HepG2 (cell line): Measurements from ENCODE around the gene ALG9. TPM values are rescaled to one million over a fixed set of nuclear protein-coding genes. Genes with fewer than 3 reads are reported as not detected.
A peak's percentile ranks its signal among the peaks of the same experiment; 100 is the strongest.

Experiments
- EP300 ChIP-seq, 3 experiments: sonication (generic) in 1 of 3; formaldehyde crosslinking in 1 of 3; IDR thresholded peaks; 2 replicates each; pipeline versions ENCODE4 v1.5.1 to v1.6.1; 2011 to 2020; ENCODE audit warnings: low read depth in 2 of 3, low read length in 2 of 3, borderline replicate concordance in 1 of 3, improper control_type of control experiment in 1 of 3, mild to moderate bottlenecking in 1 of 3, missing genetic modification reagents in 1 of 3, moderate library complexity in 1 of 3
- FOXP1 ChIP-seq, 2 experiments: fragments of 450-650 bp in 1 of 2; IDR thresholded peaks; 2 replicates each; pipeline ENCODE4 v1.6.1; 2017 to 2018; ENCODE audit warnings: antibody characterized with exemption in 1 of 2
- HDAC1 ChIP-seq: sonication (generic); formaldehyde crosslinking; IDR thresholded peaks from 2 replicates; pipeline ENCODE4 v1.5.1; 2020; ENCODE audit warnings: mild to moderate bottlenecking, missing genetic modification reagents
- MAFG ChIP-seq: sonication (generic); formaldehyde crosslinking; IDR thresholded peaks from 2 replicates; pipeline ENCODE4 v1.5.1; 2020; ENCODE audit warnings: mild to moderate bottlenecking, missing genetic modification reagents
- MYNN ChIP-seq: sonication (generic); formaldehyde crosslinking; IDR thresholded peaks from 2 replicates; pipeline ENCODE4 v1.4.0; 2020; ENCODE audit warnings: mild to moderate bottlenecking, low read depth, missing genetic modification reagents
- NFYB ChIP-seq: sonication (generic); formaldehyde crosslinking; IDR thresholded peaks from 2 replicates; pipeline ENCODE4 v1.4.0; 2020; ENCODE audit warnings: missing genetic modification reagents
- POLR2G ChIP-seq: fragments of 200-400 bp; formaldehyde crosslinking; IDR thresholded peaks from 2 replicates; pipeline ENCODE4 v1.6.1; 2018; ENCODE audit warnings: mild to moderate bottlenecking, low read depth, low read length, moderate library complexity
- REL ChIP-seq: sonication (generic); formaldehyde crosslinking; conservative IDR thresholded peaks from 2 replicates; pipeline ENCODE4 v1.8.0; 2022; ENCODE audit warnings: mild to moderate bottlenecking, missing genetic modification reagents, moderate library complexity
- SNAPC4 ChIP-seq: sonication (generic); formaldehyde crosslinking; IDR thresholded peaks from 2 replicates; pipeline ENCODE4 v1.4.0; 2020; ENCODE audit warnings: mild to moderate bottlenecking, missing genetic modification reagents
- SOX5 ChIP-seq: IDR thresholded peaks from 2 replicates; pipeline ENCODE4 v1.6.1; 2016; ENCODE audit warnings: borderline replicate concordance
- STAT6 ChIP-seq: sonication (generic); formaldehyde crosslinking; IDR thresholded peaks from 2 replicates; pipeline ENCODE4 v1.4.0; 2020; ENCODE audit warnings: missing genetic modification reagents, mild to moderate bottlenecking, borderline replicate concordance
- XBP1 ChIP-seq: sonication (generic); formaldehyde crosslinking; IDR thresholded peaks from 2 replicates; pipeline ENCODE4 v1.5.0; 2020; ENCODE audit warnings: missing genetic modification reagents
- ZNF136 ChIP-seq: sonication (generic); formaldehyde crosslinking; IDR thresholded peaks from 2 replicates; pipeline ENCODE4 v1.8.1; 2022; ENCODE audit warnings: low read depth, mild to moderate bottlenecking, moderate library complexity, missing genetic modification reagents
- ZNF17 ChIP-seq: sonication (generic); formaldehyde crosslinking; IDR thresholded peaks from 2 replicates; pipeline ENCODE4 v1.5.0; 2020; ENCODE audit warnings: mild to moderate bottlenecking, missing genetic modification reagents
- polyA plus RNA-seq, 8 experiments: library from polyadenylated mRNA; depleted of rRNA in 3 of 8; stranded (reverse) in 7 of 8; unstranded in 1 of 8; fragments of >200 nt; fragmentation: Illumina TruSeq in 4 of 8; extraction: Trizol in 4 of 8; gene quantifications; 2 replicates each; pipeline versions ENCODE4 v1.2.1 to v1.2.3, GENCODE V29; 2011 to 2016; ENCODE audit warnings: low read depth in 4 of 8, missing spikeins in 1 of 8, mixed read lengths in 1 of 8; ENCODE audit not compliant: insufficient read depth in 1 of 8
- total RNA-seq, 5 experiments: library from RNA; depleted of rRNA; stranded (reverse); fragments of >200 nt; fragmentation: Illumina TruSeq; extraction: Trizol; gene quantifications; 2 replicates each; pipeline ENCODE4 v1.2.3, GENCODE V29; 2016; ENCODE audit warnings: low read depth in 1 of 5
- TF ChIP-seq, protein P1 (sequence below): IDR thresholded peaks from 2 replicates; pipeline ENCODE4 v1.4.0; 2020; ENCODE audit warnings: mild to moderate bottlenecking, missing genetic modification reagents
- TF ChIP-seq, protein P2 (sequence below): IDR thresholded peaks from 2 replicates; pipeline ENCODE4 v1.6.1; 2016; ENCODE audit warnings: mild to moderate bottlenecking

ALG9 gene
- total and polyA plus RNA-seq, 2 of the 13 experiments (the other 11 are each of a cell fraction or from before 2014, with no cell fraction given), result 39.4 to 40.6 TPM

GRCh38 chr11:111785886-111786412 is 85.4 kb downstream of the ALG9 start (continued):
- TF ChIP-seq REL (CRISPR knock-in tag), result no peak
- TF ChIP-seq SNAPC4 (CRISPR knock-in tag), result no peak
- peak in 1 of 2 experiments; percentile 19; a peak in 1 of 4 replicates for TF ChIP-seq EP300 (IDR thresholded peaks at IDR 0.05; ENCODE audit: low read depth in 2 of 2, low read length in 2 of 2)
- no peak for TF ChIP-seq EP300 (CRISPR knock-in tag; IDR thresholded peaks at IDR 0.05; ENCODE audit: borderline replicate concordance)
- 0 out of 2 replicates have a peak, but pooled peaks have one; percentile 24 for TF ChIP-seq HDAC1 (CRISPR knock-in tag)
- no peak for TF ChIP-seq FOXP1 (IDR thresholded peaks at IDR 0.05)
- TF ChIP-seq FOXP1 (CRISPR knock-in tag; IDR thresholded peaks at IDR 0.05), result 0 out of 2 replicates have a peak, but pooled peaks have one; percentile 32
- no peak for TF ChIP-seq XBP1 (CRISPR knock-in tag)
- TF ChIP-seq STAT6, result 0 out of 2 replicates have a peak, but pooled peaks have one; percentile 32
- no peak for TF ChIP-seq NFYB (CRISPR knock-in tag)
- no peak for TF ChIP-seq MAFG
- TF ChIP-seq SOX5 (CRISPR knock-in tag), result peak; percentile 83
- no peak for TF ChIP-seq POLR2G
- no peak for TF ChIP-seq ZNF136 (CRISPR knock-in tag)
- TF ChIP-seq, protein P1, sequence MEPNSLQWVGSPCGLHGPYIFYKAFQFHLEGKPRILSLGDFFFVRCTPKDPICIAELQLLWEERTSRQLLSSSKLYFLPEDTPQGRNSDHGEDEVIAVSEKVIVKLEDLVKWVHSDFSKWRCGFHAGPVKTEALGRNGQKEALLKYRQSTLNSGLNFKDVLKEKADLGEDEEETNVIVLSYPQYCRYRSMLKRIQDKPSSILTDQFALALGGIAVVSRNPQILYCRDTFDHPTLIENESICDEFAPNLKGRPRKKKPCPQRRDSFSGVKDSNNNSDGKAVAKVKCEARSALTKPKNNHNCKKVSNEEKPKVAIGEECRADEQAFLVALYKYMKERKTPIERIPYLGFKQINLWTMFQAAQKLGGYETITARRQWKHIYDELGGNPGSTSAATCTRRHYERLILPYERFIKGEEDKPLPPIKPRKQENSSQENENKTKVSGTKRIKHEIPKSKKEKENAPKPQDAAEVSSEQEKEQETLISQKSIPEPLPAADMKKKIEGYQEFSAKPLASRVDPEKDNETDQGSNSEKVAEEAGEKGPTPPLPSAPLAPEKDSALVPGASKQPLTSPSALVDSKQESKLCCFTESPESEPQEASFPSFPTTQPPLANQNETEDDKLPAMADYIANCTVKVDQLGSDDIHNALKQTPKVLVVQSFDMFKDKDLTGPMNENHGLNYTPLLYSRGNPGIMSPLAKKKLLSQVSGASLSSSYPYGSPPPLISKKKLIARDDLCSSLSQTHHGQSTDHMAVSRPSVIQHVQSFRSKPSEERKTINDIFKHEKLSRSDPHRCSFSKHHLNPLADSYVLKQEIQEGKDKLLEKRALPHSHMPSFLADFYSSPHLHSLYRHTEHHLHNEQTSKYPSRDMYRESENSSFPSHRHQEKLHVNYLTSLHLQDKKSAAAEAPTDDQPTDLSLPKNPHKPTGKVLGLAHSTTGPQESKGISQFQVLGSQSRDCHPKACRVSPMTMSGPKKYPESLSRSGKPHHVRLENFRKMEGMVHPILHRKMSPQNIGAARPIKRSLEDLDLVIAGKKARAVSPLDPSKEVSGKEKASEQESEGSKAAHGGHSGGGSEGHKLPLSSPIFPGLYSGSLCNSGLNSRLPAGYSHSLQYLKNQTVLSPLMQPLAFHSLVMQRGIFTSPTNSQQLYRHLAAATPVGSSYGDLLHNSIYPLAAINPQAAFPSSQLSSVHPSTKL (CRISPR knock-in tag), result peak; percentile 58; the same call in 1 of the 2 replicates
- TF ChIP-seq, protein P2, sequence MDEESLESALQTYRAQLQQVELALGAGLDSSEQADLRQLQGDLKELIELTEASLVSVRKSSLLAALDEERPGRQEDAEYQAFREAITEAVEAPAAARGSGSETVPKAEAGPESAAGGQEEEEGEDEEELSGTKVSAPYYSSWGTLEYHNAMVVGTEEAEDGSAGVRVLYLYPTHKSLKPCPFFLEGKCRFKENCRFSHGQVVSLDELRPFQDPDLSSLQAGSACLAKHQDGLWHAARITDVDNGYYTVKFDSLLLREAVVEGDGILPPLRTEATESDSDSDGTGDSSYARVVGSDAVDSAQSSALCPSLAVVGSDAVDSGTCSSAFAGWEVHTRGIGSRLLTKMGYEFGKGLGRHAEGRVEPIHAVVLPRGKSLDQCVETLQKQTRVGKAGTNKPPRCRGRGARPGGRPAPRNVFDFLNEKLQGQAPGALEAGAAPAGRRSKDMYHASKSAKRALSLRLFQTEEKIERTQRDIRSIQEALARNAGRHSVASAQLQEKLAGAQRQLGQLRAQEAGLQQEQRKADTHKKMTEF (CRISPR knock-in tag), result peak; percentile 68
- TF ChIP-seq MYNN (CRISPR knock-in tag), result no peak
- no peak for TF ChIP-seq ZNF17 (CRISPR knock-in tag)
